Articular chondrocyte of knee joint (primary cell): ENCODE measurements around the gene OR2T35. TPM values are rescaled to one million over a fixed set of nuclear protein-coding genes. Genes with fewer than 3 reads are reported as not detected.

Source experiments
- small RNA-seq: library from RNA; depleted of rRNA; stranded (forward); fragments of <200 nt; gene quantifications from one replicate; pipeline ENCODE3, GENCODE V24; 2012
- total RNA-seq: library from RNA; depleted of rRNA; stranded (reverse); fragments of >200 nt; gene quantifications from 2 replicates; pipeline ENCODE4 v1.2.3, GENCODE V29; 2012

The OR2T35 gene
- total RNA-seq: not detected in 2 replicates

GRCh38 chr1:248645178-248645577 lies at the start of gene OR2T35:
TSS of gene OR2T35 (minus strand) at chr1:248645278. CDS start at chr1:248639258, 6,020 bp downstream.

GRCh38 chr1:248655354-248655753 lies 10.3 kb upstream of the OR2T35 start, which contains the start of gene OR2T27:
TSS of gene OR2T27 (minus strand) at chr1:248655528. CDS start at chr1:248650884, 4,644 bp downstream.

GRCh38 chr1:248634991-248635390 lies 10.1 kb downstream of the OR2T35 start, which contains the start of gene OR2T11:
TSS of gene OR2T11 (minus strand) at chr1:248635091. CDS start at chr1:248627128, 7,963 bp downstream.

GRCh38 chr1:248597589-248597988 lies 47.5 kb downstream of the OR2T35 start, which contains the start of gene OR2T10:
TSS of gene OR2T10 (minus strand) at chr1:248597700. CDS start at chr1:248593768, 3,932 bp downstream.

Small RNA genes lying within 50 kb of the gene (small RNA-seq; reads per million reads assigned to genes)
- gene RF00019: not detected

Other genes starting within 250 kb of the OR2T35 start
- gene OR2T1, start 242.2 kb downstream of the OR2T35 start, total RNA-seq: not detected in 2 replicates
- gene OR2T2, start 199.6 kb downstream of the OR2T35 start, total RNA-seq: not detected in 2 replicates
- gene OR2T3, start 171.9 kb downstream of the OR2T35 start, total RNA-seq: not detected in 2 replicates
- gene OR2T5, start 156.7 kb downstream of the OR2T35 start, total RNA-seq: not detected in 2 replicates
- under 0.01 TPM in 1 of 2 replicates, not detected in the other for gene OR2G6, start 137.2 kb downstream of the OR2T35 start, total RNA-seq
- not detected in 2 replicates for gene OR2T29, start 82.5 kb downstream of the OR2T35 start, total RNA-seq
- not detected in 2 replicates for gene OR2T34, start 70.5 kb downstream of the OR2T35 start, total RNA-seq
- gene OR2T10, start 47.6 kb downstream of the OR2T35 start, total RNA-seq: not detected in 2 replicates
- not detected in 2 replicates for gene OR2T11, start 10.2 kb downstream of the OR2T35 start, total RNA-seq
- not detected in 2 replicates for gene OR2T27, start 10.2 kb upstream of the OR2T35 start, total RNA-seq
- gene OR14I1, start 57.5 kb upstream of the OR2T35 start, total RNA-seq: not detected in 2 replicates
- not detected in 2 replicates for gene LYPD8, start 110.5 kb upstream of the OR2T35 start, total RNA-seq
- 25.5 and 26.4 TPM in 2 replicates for gene SH3BP5L, start 180.6 kb upstream of the OR2T35 start, total RNA-seq
- 11.5 and 12.8 TPM in 2 replicates for gene ZNF672, start 192.9 kb upstream of the OR2T35 start, total RNA-seq
- gene ZNF692, start 213.8 kb upstream of the OR2T35 start, total RNA-seq: 6.5 and 7.5 TPM in 2 replicates